Omental fat pad (tissue), 4 donors: ENCODE measurements around the gene ZC3H8. TPM values are rescaled to one million over a fixed set of nuclear protein-coding genes. Genes with fewer than 3 reads are reported as not detected.

ENCODE experiments used
- ATAC-seq: fragments of 150-250 bp; one replicate; pipeline ENCODE4 v1.9.1; 2016; ENCODE audit warnings: mild to moderate bottlenecking, moderate library complexity; ENCODE audit not compliant: low FRiP score
- DNase-seq: peaks from one replicate; pipeline ENCODE4 v3.0.0-alpha.2; 2019; ENCODE audit warnings: low spot score
- CTCF ChIP-seq, 3 donors: fragments of 450-650 bp; IDR thresholded peaks; one replicate each; pipeline ENCODE4 v1.5.1; 2016 to 2017; ENCODE audit warnings: antibody characterized with exemption in 3 of 3, mild to moderate bottlenecking in 3 of 3, moderate library complexity in 2 of 3
- total RNA-seq, 4 donors: library from RNA; depleted of rRNA; stranded (reverse); fragments of >200 nt; gene quantifications; one replicate each; pipeline ENCODE4 v1.1.0, GENCODE V29; 2016

Gene ZC3H8
- total RNA-seq, 4 donors from 2014 or later, result 13.0 to 29.5 (median 22.2) TPM

GRCh38 chr2:112168422-112169124 lies 86.3 kb downstream of the ZC3H8 start:
- DNase-seq (no peak), ATAC-seq (no peak)
- TF ChIP-seq CTCF (IDR thresholded peaks at IDR 0.05), result no peak

- DNase-seq (no peak), ATAC-seq (no peak)
- TF ChIP-seq CTCF (IDR thresholded peaks at IDR 0.05), result no peak
Observed at GRCh38 chr2:112166806-112167499, 87.9 kb downstream of the ZC3H8 start.

GRCh38 chr2:112165296-112165695 lies 89.5 kb downstream of the ZC3H8 start:
- DNase-seq, result no peak
- TF ChIP-seq CTCF (IDR thresholded peaks at IDR 0.05), result no peak
- ATAC-seq, result no peak

GRCh38 chr2:112164876-112165275 lies 90.0 kb downstream of the ZC3H8 start:
- no peak for DNase-seq

GRCh38 chr2:112163541-112163981 lies 91.3 kb downstream of the ZC3H8 start:
- TF ChIP-seq CTCF (IDR thresholded peaks at IDR 0.05), result no peak

More at GRCh38 chr2:112164876-112165275, 90.0 kb downstream of the ZC3H8 start:
- no peak for TF ChIP-seq CTCF (IDR thresholded peaks at IDR 0.05)
- ATAC-seq, result no peak

GRCh38 chr2:112162956-112163355 lies 91.9 kb downstream of the ZC3H8 start:
- no peak for DNase-seq
- no peak for TF ChIP-seq CTCF (IDR thresholded peaks at IDR 0.05)

More at GRCh38 chr2:112163541-112163981, 91.3 kb downstream of the ZC3H8 start:
- no peak for ATAC-seq
- DNase-seq, result no peak

More at GRCh38 chr2:112162956-112163355, 91.9 kb downstream of the ZC3H8 start:
- no peak for ATAC-seq
